AG04450 (cell line): Measurements from ENCODE around the gene TAF4B. TPM values are rescaled to one million over a fixed set of nuclear protein-coding genes. Genes with fewer than 3 reads are reported as not detected.

ENCODE experiments used
- CTCF ChIA-PET: fragments of 300-600, 350-600 bp; formaldehyde crosslinking; extraction: SDS; loops from one replicate; lab custom pipeline; 2022; ENCODE audit warnings: antibody characterized with exemption, inconsistent platforms; lab: Charles Lee
- POLR2A ChIA-PET: fragments of 350-600 bp; formaldehyde crosslinking; extraction: SDS; loops from one replicate; lab custom pipeline; 2021; ENCODE audit warnings: antibody characterized with exemption, inconsistent platforms; lab: Yijun Ruan, JAX
- DNase-seq: peaks from one replicate; pipeline ENCODE4 v3.0.0-alpha.2; 2011; ENCODE audit warnings: low read depth, low spot score
- H3K27ac ChIP-seq: one replicate; pipeline ENCODE4 v1.5.1; 2012; ENCODE audit warnings: low read depth, low read length, control low read depth
- H3K27me3 ChIP-seq: one replicate; pipeline ENCODE4 v1.6.0; 2012; ENCODE audit warnings: low read length; ENCODE audit not compliant: control insufficient read depth, insufficient read depth
- H3K4me3 ChIP-seq: 2 replicates; pipeline ENCODE4 v1.5.1; 2011; ENCODE audit warnings: mild to moderate bottlenecking, low read depth, low read length, control low read depth
- H3K9me3 ChIP-seq: 2 replicates; pipeline ENCODE4 v1.5.1; 2012; ENCODE audit warnings: low read length; ENCODE audit not compliant: control insufficient read depth, insufficient read depth
- polyA plus RNA-seq: library from polyadenylated mRNA; depleted of rRNA; stranded (reverse); fragments of >200 nt; gene quantifications from 2 replicates; pipeline ENCODE4 v1.2.3, GENCODE V29; 2011
- TF ChIP-seq, protein P1 (sequence below): IDR thresholded peaks from 2 replicates; pipeline ENCODE4 v1.5.1; 2011; ENCODE audit warnings: low read depth, low read length, control low read depth, inconsistent platforms

TAF4B gene
- polyA plus RNA-seq, 1 experiment, result 0.40 TPM

DNA sequence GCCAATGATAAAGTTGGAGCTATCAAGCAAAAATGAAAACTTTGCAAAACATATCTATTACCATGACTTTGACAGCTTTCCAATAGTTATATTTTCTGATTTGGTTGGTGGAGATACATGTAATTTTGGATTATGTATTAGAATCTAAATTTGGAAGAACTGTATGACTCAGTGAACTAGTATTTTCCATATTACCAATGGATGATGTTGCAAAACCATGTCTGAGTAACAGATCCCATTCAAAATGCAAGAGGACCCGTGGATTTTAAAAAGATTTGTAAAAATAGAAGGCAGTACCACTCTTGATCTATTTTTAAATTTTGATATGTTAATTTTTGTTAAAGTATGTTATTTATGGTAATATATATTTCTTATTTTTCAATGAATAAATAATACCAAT, 83.0 kb downstream of the TAF4B start:
- POLR2A ChIA-PET, result interaction anchor here (0.6 kb wide), 1 partner anchor 257 kb away, joined by 5 read pairs; no protein-coding TSS in a partner anchor
- CTCF ChIA-PET, result interaction anchor here (0.6 to 1.3 kb wide), 16 partner anchors 13 to 1441 kb away, joined by 3 to 11 read pairs (median 3); no protein-coding TSS in a partner anchor
- Histone ChIP-seq H3K27ac (no peak overlapping the region), H3K27me3 (no peaks in the 10 kb centered on the region), H3K9me3 (no peaks in the 10 kb centered on the region), H3K4me3 (no peak overlapping the region)
- DNase-seq, result no peak
- TF ChIP-seq, protein P1, sequence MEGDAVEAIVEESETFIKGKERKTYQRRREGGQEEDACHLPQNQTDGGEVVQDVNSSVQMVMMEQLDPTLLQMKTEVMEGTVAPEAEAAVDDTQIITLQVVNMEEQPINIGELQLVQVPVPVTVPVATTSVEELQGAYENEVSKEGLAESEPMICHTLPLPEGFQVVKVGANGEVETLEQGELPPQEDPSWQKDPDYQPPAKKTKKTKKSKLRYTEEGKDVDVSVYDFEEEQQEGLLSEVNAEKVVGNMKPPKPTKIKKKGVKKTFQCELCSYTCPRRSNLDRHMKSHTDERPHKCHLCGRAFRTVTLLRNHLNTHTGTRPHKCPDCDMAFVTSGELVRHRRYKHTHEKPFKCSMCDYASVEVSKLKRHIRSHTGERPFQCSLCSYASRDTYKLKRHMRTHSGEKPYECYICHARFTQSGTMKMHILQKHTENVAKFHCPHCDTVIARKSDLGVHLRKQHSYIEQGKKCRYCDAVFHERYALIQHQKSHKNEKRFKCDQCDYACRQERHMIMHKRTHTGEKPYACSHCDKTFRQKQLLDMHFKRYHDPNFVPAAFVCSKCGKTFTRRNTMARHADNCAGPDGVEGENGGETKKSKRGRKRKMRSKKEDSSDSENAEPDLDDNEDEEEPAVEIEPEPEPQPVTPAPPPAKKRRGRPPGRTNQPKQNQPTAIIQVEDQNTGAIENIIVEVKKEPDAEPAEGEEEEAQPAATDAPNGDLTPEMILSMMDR, result no peak

DNA sequence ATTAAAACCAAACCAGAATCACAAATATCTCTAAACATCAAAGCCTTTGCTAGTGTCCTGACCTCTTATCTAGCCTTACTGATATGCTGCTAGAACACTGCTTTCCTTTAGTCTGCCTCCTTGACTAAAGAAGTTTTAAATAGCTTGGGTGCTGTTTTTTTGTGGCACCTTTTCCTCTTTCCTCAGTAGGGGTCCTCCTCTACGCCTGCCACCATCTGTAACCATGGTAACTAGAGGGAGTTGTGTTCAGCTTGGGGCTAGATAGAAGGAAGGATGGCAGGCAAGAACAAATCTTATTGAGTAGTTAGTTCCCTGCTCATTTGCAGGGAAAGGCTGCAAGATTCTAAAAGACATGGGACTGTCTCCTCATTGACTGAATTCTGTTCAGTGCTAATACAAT, 86.0 kb downstream of the TAF4B start:
- H3K4me3 ChIP-seq, result no peak overlapping the region
- ChIA-PET CTCF (interaction anchor here (1.4 kb wide), 1 partner anchor 72 kb away, joined by 4 read pairs; no protein-coding TSS in a partner anchor), POLR2A (no interaction called here)
- H3K27ac ChIP-seq, result no peak overlapping the region
- TF ChIP-seq, protein P1, result no peak
- no peak for DNase-seq
- H3K27me3 ChIP-seq, result no peaks in the 10 kb centered on the region
- no peaks in the 10 kb centered on the region for H3K9me3 ChIP-seq

DNA sequence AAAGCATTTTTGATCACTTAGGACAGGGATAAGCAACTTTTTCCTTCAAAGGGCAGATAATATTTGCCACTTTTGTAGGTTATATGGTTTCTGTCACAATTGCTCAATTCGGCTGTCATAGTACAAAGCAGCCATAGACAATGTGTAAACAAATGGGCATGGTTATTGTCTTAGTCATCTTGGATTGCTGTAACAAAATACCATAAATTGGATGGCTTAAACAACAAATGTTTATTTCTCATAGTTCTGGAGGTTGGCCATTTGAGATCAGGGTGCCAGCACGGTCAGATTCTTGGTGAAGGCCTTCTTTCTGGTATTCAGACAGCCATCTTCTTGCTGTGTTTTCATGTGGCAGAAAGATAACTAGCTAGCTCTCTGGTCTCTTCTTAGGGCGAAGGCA, 91.2 kb downstream of the TAF4B start:
- Histone ChIP-seq H3K27ac (no peak overlapping the region), H3K4me3 (no peak overlapping the region), H3K27me3 (no peaks in the 10 kb centered on the region), H3K9me3 (no peaks in the 10 kb centered on the region)
- CTCF ChIA-PET, result no interaction called here
- TF ChIP-seq, protein P1, result no peak
- no peak for DNase-seq
- POLR2A ChIA-PET, result no interaction called here

DNA sequence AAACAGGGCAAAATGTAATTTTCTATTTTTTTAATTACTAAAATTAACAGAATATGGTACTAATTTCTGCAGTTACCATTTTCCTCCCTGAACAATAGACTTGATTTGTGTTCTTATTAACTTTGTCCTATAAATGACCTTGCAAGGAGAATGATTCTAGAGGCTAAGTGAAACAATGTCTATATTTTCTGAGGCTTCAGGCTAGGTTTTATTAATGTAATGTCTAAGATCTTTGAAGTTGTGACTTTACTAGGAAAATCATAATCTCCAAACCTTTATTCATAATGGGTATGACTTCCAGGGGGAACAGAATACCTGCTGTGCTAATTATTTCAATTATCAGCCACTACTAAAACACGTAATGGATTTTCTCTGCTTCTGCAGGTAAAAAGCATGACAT, 94.4 kb downstream of the TAF4B start:
- Histone ChIP-seq H3K27ac (no peak overlapping the region), H3K9me3 (no peaks in the 10 kb centered on the region), H3K27me3 (no peaks in the 10 kb centered on the region), H3K4me3 (no peak overlapping the region)
- DNase-seq, result no peak
- CTCF ChIA-PET, result interaction anchor here (0.7 kb wide), 1 partner anchor 247 kb away, joined by 5 read pairs; no protein-coding TSS in a partner anchor
- TF ChIP-seq, protein P1, result no peak
- POLR2A ChIA-PET, result no interaction called here

DNA sequence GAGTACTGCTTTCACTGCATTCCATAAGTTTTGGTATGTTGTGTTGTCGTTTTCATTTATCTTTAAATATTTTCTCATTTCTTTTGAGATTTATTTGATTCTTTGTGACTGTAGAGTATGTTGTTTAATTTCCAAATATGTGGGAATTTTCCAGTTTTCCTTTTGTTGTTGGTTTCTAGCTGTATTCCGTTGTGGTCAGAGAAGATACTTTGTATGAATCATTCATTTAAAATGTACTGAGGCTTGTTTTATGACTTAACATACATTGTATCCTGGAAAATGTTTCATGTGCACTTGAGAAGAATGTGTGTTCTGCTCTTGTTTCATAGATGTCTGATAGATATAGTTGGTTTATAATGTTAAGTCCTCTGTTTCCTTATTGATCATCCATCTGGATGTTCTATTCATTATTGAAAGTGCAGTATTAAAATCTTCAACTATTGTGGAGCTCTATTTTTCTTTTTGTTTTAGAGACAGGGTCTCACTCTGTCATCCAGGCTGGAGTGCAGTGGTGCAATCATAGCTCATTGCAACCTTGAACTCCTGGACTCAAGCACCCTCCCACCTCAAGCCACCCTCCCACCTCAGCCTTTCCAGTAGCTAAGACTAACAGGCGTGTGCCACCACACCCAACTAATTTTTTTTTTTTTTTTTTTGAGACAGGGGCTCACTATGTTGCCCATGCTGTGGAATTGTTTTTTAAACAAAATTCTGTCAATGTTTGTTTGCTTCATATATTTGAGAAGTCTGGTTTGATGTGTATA, 96.8 kb downstream of the TAF4B start:
- DNase-seq, result no peak
- no peak overlapping the region for H3K27ac ChIP-seq
- CTCF ChIA-PET, result interaction anchor here (1.6 kb wide), 1 partner anchor 16 kb away, joined by 7 read pairs; no protein-coding TSS in a partner anchor

More for the DNA sequence above, 96.8 kb downstream of the TAF4B start:
- no peaks in the 10 kb centered on the region for H3K27me3 ChIP-seq
- TF ChIP-seq, protein P1, result no peak
- POLR2A ChIA-PET, result no interaction called here
- no peaks in the 10 kb centered on the region for H3K9me3 ChIP-seq
- H3K4me3 ChIP-seq, result no peak overlapping the region
